Measurements from ENCODE around the gene EPN1.

GRCh38 chr19:55672418-55672817, 2.6 kb upstream of the EPN1 start:
- TF ChIP-seq, protein P1, sequence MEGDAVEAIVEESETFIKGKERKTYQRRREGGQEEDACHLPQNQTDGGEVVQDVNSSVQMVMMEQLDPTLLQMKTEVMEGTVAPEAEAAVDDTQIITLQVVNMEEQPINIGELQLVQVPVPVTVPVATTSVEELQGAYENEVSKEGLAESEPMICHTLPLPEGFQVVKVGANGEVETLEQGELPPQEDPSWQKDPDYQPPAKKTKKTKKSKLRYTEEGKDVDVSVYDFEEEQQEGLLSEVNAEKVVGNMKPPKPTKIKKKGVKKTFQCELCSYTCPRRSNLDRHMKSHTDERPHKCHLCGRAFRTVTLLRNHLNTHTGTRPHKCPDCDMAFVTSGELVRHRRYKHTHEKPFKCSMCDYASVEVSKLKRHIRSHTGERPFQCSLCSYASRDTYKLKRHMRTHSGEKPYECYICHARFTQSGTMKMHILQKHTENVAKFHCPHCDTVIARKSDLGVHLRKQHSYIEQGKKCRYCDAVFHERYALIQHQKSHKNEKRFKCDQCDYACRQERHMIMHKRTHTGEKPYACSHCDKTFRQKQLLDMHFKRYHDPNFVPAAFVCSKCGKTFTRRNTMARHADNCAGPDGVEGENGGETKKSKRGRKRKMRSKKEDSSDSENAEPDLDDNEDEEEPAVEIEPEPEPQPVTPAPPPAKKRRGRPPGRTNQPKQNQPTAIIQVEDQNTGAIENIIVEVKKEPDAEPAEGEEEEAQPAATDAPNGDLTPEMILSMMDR (IDR thresholded peaks at IDR 0.05 in 2 of 3, conservative IDR thresholded peaks at IDR 0.05 in 1 of 3; ENCODE audit: insufficient read depth in 2 of 3, low read depth in 1 of 3, low read length in 3 of 3), result no peak
- TF ChIP-seq POLR2A (conservative IDR thresholded peaks at IDR 0.05), result no peak
- TF ChIP-seq SMAD3 (CRISPR knock-in tag; conservative IDR thresholded peaks at IDR 0.05), result no peak
- no peak for TF ChIP-seq POU5F1 (IDR thresholded peaks at IDR 0.05; ENCODE audit: borderline replicate concordance, low read depth, low read length, partially characterized antibody)
- TF ChIP-seq EP300 (IDR thresholded peaks at IDR 0.05; ENCODE audit: low read length), result peak; percentile 61; the same call in 1 of the 2 replicates
- TF ChIP-seq ZNF77 (CRISPR knock-in tag; IDR thresholded peaks at IDR 0.05), result no peak
